GM18526 (cell line): ENCODE measurements around the gene GALP.

ENCODE experiments used
- POLR2A ChIP-seq: IDR thresholded peaks from 3 replicates; pipeline ENCODE4 v1.6.1; 2011; ENCODE audit not compliant: insufficient read length; ENCODE audit errors: extremely low read depth

Gene GALP

DNA sequence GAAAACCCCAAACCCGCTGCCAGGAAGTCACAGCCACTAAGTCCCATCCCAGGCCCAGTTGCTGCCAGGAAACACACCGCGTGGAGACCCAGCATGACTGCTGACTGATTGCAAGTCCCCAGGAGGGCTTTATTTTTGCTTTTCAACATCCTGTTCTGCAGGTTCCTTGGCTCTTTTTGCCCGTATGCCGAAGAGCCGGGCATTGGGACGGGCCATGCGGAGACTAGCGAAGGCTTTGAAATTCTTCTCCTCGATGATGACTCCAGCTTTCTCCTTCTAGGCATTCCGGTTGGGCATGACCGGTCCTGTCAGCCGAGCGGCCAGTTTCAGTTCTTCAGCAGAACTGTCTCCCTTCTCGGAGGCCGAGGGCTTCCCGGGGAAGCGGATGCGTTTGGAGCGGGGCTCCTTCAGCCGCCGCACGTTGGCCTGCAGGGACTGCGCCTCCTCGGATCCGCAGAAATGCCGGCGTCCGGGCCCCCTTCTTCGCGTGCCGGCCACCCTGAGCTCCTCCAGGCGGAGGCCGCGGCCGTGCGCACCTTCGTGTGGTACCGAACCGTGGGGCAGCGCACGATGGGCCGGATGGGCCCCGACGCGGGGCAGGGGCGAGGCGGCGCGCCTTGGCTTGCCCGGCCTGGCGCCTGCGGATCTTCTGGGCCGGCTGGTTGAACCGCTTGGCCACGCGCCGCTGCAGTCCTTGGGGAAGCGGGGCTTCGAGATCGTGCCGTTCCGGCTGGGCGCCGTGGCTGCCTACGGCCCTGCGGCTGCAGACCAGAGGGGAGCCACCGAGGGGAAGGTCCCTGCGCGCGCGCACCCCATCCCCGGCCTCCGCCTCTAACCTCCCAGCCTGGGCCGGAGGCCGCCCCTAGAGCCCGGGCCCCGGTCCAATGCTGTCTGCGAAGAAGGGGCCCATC, 41.5 kb downstream of the GALP start:
- no peak for TF ChIP-seq POLR2A

GRCh38 chr19:56218961-56219360, 43.2 kb downstream of the GALP start:
- no peak for TF ChIP-seq POLR2A

DNA sequence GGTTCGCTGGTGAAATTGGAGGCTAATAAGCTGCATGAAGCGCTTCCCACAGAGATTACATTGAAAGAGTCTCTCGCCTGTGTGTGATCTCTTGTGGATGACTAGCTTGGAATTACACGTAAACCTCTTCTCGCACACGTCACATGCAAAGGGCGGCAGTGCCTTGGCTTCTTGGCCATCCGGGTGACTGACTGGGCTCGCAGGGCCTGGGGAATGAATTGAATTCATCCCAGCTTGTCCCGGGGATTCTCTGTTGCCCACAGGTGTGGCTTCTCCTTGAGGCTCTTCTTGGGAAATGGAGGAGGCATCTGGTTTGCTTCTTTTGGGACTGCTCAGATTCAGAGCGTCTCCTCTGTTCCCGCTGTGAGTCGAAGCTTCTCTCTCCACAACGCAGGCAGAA, 46.0 kb downstream of the GALP start:
- no peak for TF ChIP-seq POLR2A

GRCh38 chr19:56222901-56223300, 47.1 kb downstream of the GALP start:
- TF ChIP-seq POLR2A = no peak

GRCh38 chr19:56223481-56223880, 47.7 kb downstream of the GALP start:
- TF ChIP-seq POLR2A = no peak
